Measurements from ENCODE around the gene GSTM5. TPM values are rescaled to one million over a fixed set of nuclear protein-coding genes. Genes with fewer than 3 reads are reported as not detected.

GSTM5 gene
- total and polyA plus RNA-seq, 2 of the 13 experiments (the other 11 are each of a cell fraction or from before 2014, with no cell fraction given) = not detected

DNA sequence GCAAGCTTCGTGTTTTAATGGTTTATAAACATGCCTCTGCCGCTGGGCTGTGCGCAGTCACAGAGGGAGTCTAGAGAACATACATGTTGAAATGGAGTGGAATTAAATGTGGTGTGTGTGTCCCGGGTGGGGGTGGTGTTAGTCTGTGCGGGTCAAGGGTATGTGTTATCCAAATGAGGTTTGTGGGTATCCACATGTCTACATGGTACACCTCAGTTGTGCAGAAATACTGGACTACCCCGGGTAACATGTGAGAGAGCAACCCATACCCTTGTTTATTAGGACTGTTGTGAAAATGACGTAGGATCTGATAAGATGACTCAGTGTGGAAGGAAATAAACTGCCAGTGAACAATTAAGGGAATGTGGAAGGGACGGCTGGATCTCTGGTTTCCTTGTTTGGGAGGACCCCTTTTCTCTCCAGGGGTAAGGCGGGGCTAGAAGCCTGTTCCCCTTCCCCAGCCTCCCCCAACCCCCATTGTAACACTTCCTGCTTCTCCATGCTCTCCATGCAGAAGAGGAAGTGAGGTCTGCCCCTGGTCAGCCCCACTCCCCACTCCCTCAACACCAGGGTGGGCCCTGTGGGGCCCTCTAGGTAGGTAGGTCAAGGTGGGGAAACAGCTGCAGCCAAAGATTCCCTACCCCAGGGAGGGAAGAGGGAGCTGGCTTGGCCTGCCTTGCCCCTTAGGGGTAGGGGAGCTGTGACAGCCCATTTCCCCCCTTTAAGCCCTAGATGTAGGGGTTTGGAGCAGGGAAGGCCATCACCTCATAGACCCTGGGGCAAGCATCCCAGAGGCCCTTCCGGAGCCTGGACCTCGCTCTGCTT lies 51.0 kb downstream of the GSTM5 start:
- Histone ChIP-seq H3K9me3 (ENCODE audit: low read length) (no peaks in the 10 kb centered on the region), H4K20me1 (ENCODE audit: insufficient read depth, low read length) (no peaks in the 10 kb centered on the region), H3K27me3 (ENCODE audit: control insufficient read depth in 1 of 2, insufficient read depth in 2 of 2, low read length in 2 of 2) (no peaks in the 10 kb centered on the region; a peak in 2 of 5 replicates), H3K36me3 (replicated peaks in 1 of 2; ENCODE audit: control insufficient read depth in 1 of 2, insufficient read depth in 2 of 2, low read length in 2 of 2) (peaks cover 4 to 16% of the 10 kb centered on the region in 2 experiments; a peak in 2 of 5 replicates), H3K4me1 (ENCODE audit: insufficient read depth, low read length) (peaks cover 80% of the 10 kb centered on the region), H3K4me3 (replicated peaks in 1 of 3; ENCODE audit: insufficient read depth in 1 of 3, low read depth in 2 of 3, low read length in 3 of 3) (peak overlapping the region; percentile 76 to 88 (median 79)), H3K79me2 (ENCODE audit: insufficient read depth, low read length) (peaks cover 24% of the 10 kb centered on the region), H3K27ac (ENCODE audit: extremely low read length, insufficient read depth, low read length) (peak overlapping the region; percentile 74), H3K4me2 (ENCODE audit: low read depth, low read length) (peak overlapping the region; percentile 92), H2AFZ (ENCODE audit: low read length) (no peak overlapping the region), H3K9ac (ENCODE audit: insufficient read depth, low read depth, low read length) (peak overlapping the region; percentile 80)
- CTCF ChIA-PET (ENCODE audit: low intra/inter-chr PET ratio, low total read pairs) = no interaction called here
- TSS peak; percentile 63 for BruUV-seq (replicated peaks)
- peak; percentile 2; the same call in 2 of the 3 replicates for ATAC-seq
- DNase-seq (ENCODE audit: low spot score) = no peak
- WGBS (ENCODE audit: low lambda C conversion rate) = 55% methylated on average over 11 of the region's 11 CpGs
- intact Hi-C loops (cut with micrococcal nuclease; ENCODE audit: unreplicated experiment) (loop anchor here (1.0 kb wide), 1 partner anchor 10 kb away; no protein-coding TSS in a partner anchor), in situ Hi-C loops (cut with HindIII; ENCODE audit: extremely low pct_ligation_motif_present, low pct_unique_long_range_greater_than_20kb) (no loop called here)
- POLR2A ChIA-PET = interaction anchor here (0.7 to 2.3 kb wide), 19 partner anchors 9 to 267 kb away, joined by 3 to 18 read pairs (median 4); partner anchors contain the start of genes AHCYL1, AMIGO1, GNAI3 and GSTM3
- FAIRE-seq = peak; percentile 28
- TF ChIP-seq ZNF350 (CRISPR knock-in tag; IDR thresholded peaks at IDR 0.05; ENCODE audit: borderline replicate concordance, low read depth) (no peak), ZNF12 (CRISPR knock-in tag; IDR thresholded peaks at IDR 0.05) (no peak), ZMAT3 (CRISPR knock-in tag; conservative IDR thresholded peaks at IDR 0.05) (no peak), ZNF775 (CRISPR knock-in tag; IDR thresholded peaks at IDR 0.05; ENCODE audit: borderline replicate concordance) (no peak), CCAR2 (optimal IDR thresholded peaks at IDR 0.05; ENCODE audit: low read depth, low read length) (no peak), NFATC3 (CRISPR knock-in tag; IDR thresholded peaks at IDR 0.05) (no peak), RELA (CRISPR knock-in tag; IDR thresholded peaks at IDR 0.05) (no peak), CBX2 (IDR thresholded peaks at IDR 0.05; ENCODE audit: low read depth, low read length) (no peak), CBX2 (CRISPR knock-in tag; IDR thresholded peaks at IDR 0.05; ENCODE audit: low read depth) (no peak), HNF1B (CRISPR knock-in tag; IDR thresholded peaks at IDR 0.05) (no peak), POLR2A (IDR thresholded peaks at IDR 0.05; ENCODE audit: insufficient read depth in 1 of 2, low read depth in 2 of 2, low read length in 2 of 2) (no peak), DR1 (CRISPR knock-in tag; IDR thresholded peaks at IDR 0.05) (no peak), TBL1XR1 (IDR thresholded peaks at IDR 0.05; ENCODE audit: borderline replicate concordance, low read length, partially characterized antibody) (no peak), ZNF317 (CRISPR knock-in tag; IDR thresholded peaks at IDR 0.05) (no peak), IRF9 (CRISPR knock-in tag; IDR thresholded peaks at IDR 0.05; ENCODE audit: borderline replicate concordance) (no peak), SMARCE1 (IDR thresholded peaks at IDR 0.05; ENCODE audit: borderline replicate concordance) (no peak), ERF (CRISPR knock-in tag; IDR thresholded peaks at IDR 0.05) (no peak), ZNF3 (CRISPR knock-in tag; IDR thresholded peaks at IDR 0.05) (no peak), ZNF879 (CRISPR knock-in tag; IDR thresholded peaks at IDR 0.05) (0 out of 2 replicates have a peak, but pooled peaks have one; percentile 18), ZNF550 (CRISPR knock-in tag; IDR thresholded peaks at IDR 0.05; ENCODE audit: borderline replicate concordance) (peak; percentile 51)

Measured in HepG2 (cell line).